ENCODE data around the gene WDR37.

DNA sequence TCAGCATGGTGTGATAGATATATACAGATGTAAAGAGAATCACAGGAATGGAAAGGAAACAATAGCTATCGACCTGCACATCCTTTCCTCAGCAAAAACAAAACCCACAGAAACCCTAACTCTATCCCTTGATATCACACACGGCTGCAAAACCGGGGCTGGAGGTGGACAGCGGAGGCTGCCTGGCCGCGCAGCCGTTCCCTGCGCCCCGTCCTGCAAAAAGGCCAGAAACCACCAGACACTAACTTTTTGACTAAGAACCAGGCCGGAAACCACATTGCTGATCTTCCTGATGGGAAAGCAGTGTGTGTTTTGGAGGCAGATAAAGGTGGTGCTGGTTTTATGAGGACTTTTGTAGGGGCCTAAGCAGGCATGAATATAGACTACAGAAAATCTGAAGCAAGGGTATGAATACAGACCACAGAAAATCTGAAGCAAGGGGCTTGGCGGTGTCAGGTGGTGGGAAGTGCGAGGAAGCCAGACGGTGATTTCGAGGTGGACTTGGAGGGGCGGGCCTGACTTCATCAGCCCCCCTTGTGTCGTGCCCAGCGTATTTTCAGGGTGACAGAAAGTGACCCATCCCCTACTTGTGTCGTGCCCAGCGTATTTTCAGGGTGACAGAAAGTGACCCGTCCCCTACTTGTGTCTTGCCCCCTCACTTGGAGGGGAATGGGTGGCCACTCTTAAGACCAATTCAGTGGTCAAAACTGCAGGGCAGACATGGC is 123.3 kb downstream of the WDR37 start:
- TF ChIP-seq POLR2A (IDR thresholded peaks at IDR 0.05; ENCODE audit: low read depth, low read length) (no peak), TAF1 (IDR thresholded peaks at IDR 0.05; ENCODE audit: borderline replicate concordance, low read depth, low read length) (no peak)
